Endothelial cell (in vitro differentiated cells): ENCODE results near the gene KDM6B. TPM values are rescaled to one million over a fixed set of nuclear protein-coding genes. Genes with fewer than 3 reads are reported as not detected.

ENCODE experiments used
- DNase-seq: peaks from one replicate; pipeline ENCODE4 v3.0.0; 2021; ENCODE audit warnings: low spot score
- H3K27ac Mint-ChIP-seq: one replicate; pipeline ENCODE4 v1.8.0; 2021; ENCODE audit warnings: mixed read lengths, inconsistent platforms; ENCODE audit not compliant: unreplicated experiment
- H3K27me3 Mint-ChIP-seq: one replicate; pipeline ENCODE4 v1.8.0; 2021; ENCODE audit warnings: mild to moderate bottlenecking, moderate library complexity, mixed read lengths, inconsistent platforms; ENCODE audit not compliant: unreplicated experiment
- H3K36me3 Mint-ChIP-seq: one replicate; pipeline ENCODE4 v1.8.0; 2021; ENCODE audit warnings: mild to moderate bottlenecking, low read depth, mixed read lengths, inconsistent platforms; ENCODE audit not compliant: unreplicated experiment
- H3K4me1 Mint-ChIP-seq: one replicate; pipeline ENCODE4 v1.8.0; 2021; ENCODE audit warnings: mild to moderate bottlenecking, mixed read lengths, inconsistent platforms; ENCODE audit not compliant: unreplicated experiment
- H3K4me3 Mint-ChIP-seq: one replicate; pipeline ENCODE4 v1.8.0; 2021; ENCODE audit warnings: mild to moderate bottlenecking, mixed read lengths, inconsistent platforms; ENCODE audit not compliant: unreplicated experiment
- H3K9me3 Mint-ChIP-seq: one replicate; pipeline ENCODE4 v1.8.0; 2021; ENCODE audit warnings: mixed read lengths, inconsistent platforms; ENCODE audit not compliant: unreplicated experiment
- CTCF ChIP-seq: fragments of 200-600 bp; sonication (generic); IDR thresholded peaks from one replicate; pipeline ENCODE4 v1.5.0; 2021; ENCODE audit warnings: antibody characterized with exemption; ENCODE audit not compliant: unreplicated experiment
- total RNA-seq: library from RNA; stranded (reverse); fragmentation: NEBNext Ultra II Directional; extraction: Animal tissue kit (Norgen Biotek cat#: 25700); gene quantifications from one replicate; pipeline ENCODE4 v1.2.1, GENCODE V29; 2021; ENCODE audit not compliant: unreplicated experiment

The KDM6B gene
- total RNA-seq, 1 donor from 2014 or later: 47.4 TPM

GRCh38 chr17:7840441-7840840 is 6.4 kb downstream of the KDM6B start:
- Mint-ChIP-seq H3K4me3 (peak overlapping the region; percentile 84), H3K4me1 (peaks cover 56% of the 10 kb centered on the region), H3K27me3 (peaks cover 35% of the 10 kb centered on the region), H3K36me3 (peaks cover 17% of the 10 kb centered on the region), H3K9me3 (no peaks in the 10 kb centered on the region), H3K27ac (peak overlapping the region; percentile 36)
- no peak for DNase-seq
- no peak for TF ChIP-seq CTCF

DNA sequence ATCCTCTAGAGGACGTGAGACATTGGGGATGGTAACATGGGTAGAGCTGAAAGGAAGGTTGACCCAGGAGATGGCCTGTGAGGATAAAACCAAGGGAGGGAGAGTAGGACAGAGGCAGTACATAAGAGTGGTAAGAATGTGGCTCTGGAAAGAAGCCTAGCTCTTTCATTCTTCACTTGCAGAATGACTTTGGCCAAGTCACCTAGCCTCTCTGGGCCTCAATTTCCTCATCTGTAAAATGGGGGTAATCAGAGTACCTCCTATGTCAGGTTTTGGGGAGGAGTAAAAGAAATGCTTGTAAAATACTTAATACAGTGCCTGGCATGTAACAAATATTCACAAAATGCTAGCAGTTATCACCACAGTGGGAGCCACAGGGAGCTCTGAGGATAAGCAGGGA is 6.9 kb downstream of the KDM6B start:
- Mint-ChIP-seq H3K36me3 (peaks cover 17% of the 10 kb centered on the region), H3K27me3 (peaks cover 35% of the 10 kb centered on the region), H3K9me3 (no peaks in the 10 kb centered on the region), H3K4me3 (peak overlapping the region; percentile 95), H3K27ac (peak overlapping the region; percentile 90), H3K4me1 (peaks cover 56% of the 10 kb centered on the region)
- no peak for DNase-seq
- no peak for TF ChIP-seq CTCF

GRCh38 chr17:7841396-7841914 is 7.4 kb downstream of the KDM6B start:
- peaks cover 56% of the 10 kb centered on the region for H3K4me1 Mint-ChIP-seq
- peaks cover 33% of the 10 kb centered on the region for H3K27me3 Mint-ChIP-seq

DNA sequence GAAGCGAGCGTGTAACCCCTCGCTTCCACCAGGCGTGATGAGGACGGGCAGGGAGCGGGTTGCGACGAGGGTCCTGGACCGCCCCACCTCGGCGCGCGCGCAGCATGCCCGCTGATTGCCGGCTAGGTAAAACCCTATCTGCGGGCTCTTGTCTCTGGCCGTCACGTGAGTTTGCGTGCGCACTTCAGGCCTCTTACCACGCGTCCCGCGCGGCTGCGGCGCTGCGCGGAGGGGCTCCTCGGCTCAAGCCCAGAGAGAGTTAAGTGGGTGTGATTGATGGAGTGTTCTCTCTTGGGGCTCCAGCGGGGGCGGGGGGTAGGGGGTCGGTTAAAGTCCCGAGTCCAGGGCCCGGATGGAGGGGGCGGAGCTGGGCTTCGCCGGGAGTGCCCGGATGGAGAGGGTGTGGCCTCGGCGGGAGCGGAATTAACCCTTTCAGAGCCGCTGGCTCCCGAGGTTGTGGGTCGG is 7.9 kb downstream of the KDM6B start:
- Mint-ChIP-seq H3K4me1 (peaks cover 52% of the 10 kb centered on the region), H3K36me3 (peaks cover 20% of the 10 kb centered on the region), H3K27me3 (peaks cover 31% of the 10 kb centered on the region), H3K9me3 (no peaks in the 10 kb centered on the region), H3K4me3 (peak overlapping the region; percentile 99), H3K27ac (peak overlapping the region; percentile 99)
- DNase-seq: peak; percentile 92
- no peak for TF ChIP-seq CTCF

More at GRCh38 chr17:7841396-7841914, 7.4 kb downstream of the KDM6B start:
- no peaks in the 10 kb centered on the region for H3K9me3 Mint-ChIP-seq
- H3K4me3 Mint-ChIP-seq: peak overlapping the region; percentile 95
- H3K36me3 Mint-ChIP-seq: peaks cover 17% of the 10 kb centered on the region
- no peak for TF ChIP-seq CTCF
- DNase-seq: peak; percentile 59
- peak overlapping the region; percentile 90 for H3K27ac Mint-ChIP-seq

- peaks cover 25% of the 10 kb centered on the region for H3K27me3 Mint-ChIP-seq
- no peaks in the 10 kb centered on the region for H3K9me3 Mint-ChIP-seq
- peak; percentile 58 for DNase-seq
- H3K4me3 Mint-ChIP-seq: peak overlapping the region; percentile 99
- H3K4me1 Mint-ChIP-seq: peaks cover 45% of the 10 kb centered on the region
- peak overlapping the region; percentile 99 for H3K27ac Mint-ChIP-seq
- TF ChIP-seq CTCF: no peak
- H3K36me3 Mint-ChIP-seq: peaks cover 22% of the 10 kb centered on the region
These were observed 8.6 kb downstream of the KDM6B start for GRCh38 chr17:7842380-7843256.
